ENCODE measurements around the gene PTPRD.
"Not testable (repeated sequence)": the region's sequence is repeated elsewhere in the genome, so short reads cannot be mapped to it uniquely, and the experiment has no call there.

GRCh38 chr9:10449201-10449617 lies 163.6 kb downstream of the PTPRD start:
- not testable (repeated sequence) for TF ChIP-seq CTCF, POLR2AphosphoS5 (IDR thresholded peaks at IDR 0.05)
